ENCODE measurements around the gene KIAA0040.
"Not testable (repeated sequence)": the region's sequence is repeated elsewhere in the genome, so short reads cannot be mapped to it uniquely, and the experiment has no call there.

The KIAA0040 gene

DNA sequence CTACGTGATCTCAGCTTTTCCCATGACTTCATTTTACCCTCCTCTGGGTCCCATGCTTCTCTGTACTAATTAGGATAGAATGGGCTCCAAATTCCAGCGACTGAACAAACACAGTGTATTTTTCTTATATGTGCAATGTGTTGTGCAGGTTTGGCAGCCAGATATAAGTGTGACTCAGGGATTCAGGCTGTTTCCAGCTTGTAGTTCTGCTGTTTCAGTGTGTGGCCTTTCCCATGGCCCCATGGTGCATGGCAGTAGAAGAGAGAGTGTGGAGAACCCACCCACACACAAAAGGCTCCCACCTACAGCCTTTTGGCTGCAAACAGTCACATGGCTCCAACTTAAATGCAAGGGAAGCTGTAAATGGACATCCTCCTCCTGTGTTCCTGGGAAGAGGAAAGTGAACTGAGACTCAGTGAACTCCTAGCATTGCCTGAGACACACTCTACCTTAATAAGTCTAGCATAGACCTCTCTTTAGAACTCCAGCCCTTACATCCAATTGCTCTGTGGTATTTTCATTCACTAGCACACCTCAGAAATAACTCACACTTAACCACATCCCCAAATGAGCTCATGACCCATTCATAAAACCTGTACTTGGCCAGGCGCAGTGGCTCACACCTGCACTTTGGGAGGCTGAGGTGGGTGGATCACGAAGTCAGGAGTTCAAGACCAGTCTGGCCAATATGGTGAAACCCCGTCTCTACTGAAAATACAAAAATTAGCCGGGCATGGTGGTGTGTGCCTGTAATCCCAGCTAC lies 58.7 kb downstream of the KIAA0040 start:
- DNase-seq = no peak

DNA sequence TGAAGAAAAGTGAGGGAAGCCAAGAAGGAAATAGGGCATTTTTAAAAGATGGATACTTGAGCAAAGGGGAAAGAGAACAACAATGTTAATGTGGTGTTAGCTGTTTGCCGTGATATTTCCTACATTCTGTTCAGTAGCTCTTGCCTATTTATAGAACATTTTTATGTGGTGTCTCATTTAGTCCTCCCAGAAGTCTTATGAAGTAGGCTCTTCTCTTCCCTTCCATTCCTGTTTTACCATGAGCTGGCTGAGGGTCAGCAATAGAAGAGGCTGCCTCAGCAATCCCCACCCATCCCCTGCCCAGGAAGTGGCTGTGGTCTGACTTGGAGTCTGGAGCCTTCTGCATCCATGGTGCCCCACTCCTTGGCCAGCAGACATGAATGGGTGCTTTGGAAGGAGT lies 60.1 kb downstream of the KIAA0040 start:
- DNase-seq = no peak

DNA sequence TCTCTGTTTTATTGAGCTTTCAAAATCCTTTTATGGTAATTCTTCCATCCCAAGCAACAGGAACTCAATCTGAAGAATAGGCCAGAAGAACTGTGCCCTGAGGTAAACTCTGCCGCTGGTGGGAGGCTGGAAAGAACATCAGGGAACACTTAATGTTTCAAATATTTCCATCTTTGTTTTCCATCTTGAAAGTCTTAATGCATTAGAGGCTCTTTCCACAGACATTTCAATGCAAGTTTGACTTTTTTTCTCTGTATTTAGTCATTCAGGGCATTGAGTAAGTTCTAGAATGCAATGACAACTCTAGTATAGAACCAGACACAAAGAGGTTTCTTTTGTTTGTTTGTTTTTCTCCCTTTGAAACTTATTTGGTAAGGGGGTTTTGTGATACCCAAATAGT lies 61.5 kb downstream of the KIAA0040 start:
- DNase-seq = no peak

DNA sequence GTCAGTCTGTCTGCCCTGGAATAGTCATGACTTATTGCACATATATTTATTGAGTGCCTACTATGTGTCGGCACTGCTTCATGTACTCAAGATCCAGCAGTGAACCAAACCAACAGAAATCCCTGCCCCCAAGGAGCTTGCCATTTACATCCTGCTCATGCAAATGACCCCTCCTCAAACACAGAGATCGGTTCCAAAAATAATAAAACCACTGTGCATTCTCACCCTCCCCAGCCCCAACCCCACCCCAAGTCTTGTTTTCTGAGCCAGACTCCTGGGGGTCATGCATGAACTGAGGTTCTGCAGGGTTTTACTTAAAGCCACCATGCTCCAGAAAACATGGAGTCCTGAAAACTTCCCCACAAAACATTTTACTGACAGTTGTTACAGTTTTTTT lies 61.9 kb downstream of the KIAA0040 start:
- no peak for DNase-seq

DNA sequence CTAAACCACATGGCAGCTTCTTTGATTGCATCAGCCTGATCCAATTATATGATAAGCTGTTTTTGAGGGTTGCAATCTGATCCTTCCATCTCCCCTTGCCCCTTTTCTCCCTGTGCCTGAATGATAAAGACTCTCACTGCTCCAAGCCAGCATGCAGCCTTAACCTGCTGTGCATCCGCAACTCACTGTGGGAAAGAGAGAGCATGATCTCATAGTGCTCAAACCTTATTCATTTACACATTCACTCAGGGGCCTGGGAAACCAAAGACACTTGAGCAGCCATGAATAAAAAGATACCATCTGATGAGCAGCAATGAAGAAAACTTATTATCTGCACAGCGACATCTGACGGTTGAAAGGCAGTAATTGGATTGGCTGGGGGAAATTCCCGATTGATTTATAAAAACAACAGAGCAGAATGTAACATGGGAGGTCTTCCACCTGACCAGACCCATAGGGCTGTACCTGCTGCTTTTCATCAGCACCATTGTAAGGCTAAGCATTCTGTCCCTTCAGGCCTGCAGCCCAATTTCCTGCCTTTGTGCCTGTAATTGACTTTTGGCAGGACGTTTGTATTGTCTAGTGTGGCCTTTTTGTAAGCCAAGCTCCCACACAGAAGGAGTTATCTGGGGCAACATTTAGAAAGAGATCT lies 62.5 kb downstream of the KIAA0040 start:
- DNase-seq = no peak

DNA sequence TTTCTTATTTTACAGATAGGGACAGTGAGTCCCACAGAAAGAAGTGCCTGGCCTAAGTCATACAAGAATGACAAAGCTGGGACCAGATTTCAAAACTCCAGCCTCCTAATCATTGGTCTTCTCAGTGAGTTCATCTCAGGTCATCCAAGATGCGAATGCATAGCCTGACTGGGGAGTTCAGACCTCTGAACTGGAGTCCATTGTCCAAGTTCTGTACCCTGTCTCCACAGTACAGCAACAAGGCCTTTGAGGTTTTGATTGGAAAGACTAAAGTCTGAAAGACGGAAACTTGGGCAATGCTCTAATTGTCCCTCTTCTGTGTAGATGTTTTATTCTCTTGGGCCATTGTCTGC lies 63.0 kb downstream of the KIAA0040 start:
- no peak for DNase-seq

DNA sequence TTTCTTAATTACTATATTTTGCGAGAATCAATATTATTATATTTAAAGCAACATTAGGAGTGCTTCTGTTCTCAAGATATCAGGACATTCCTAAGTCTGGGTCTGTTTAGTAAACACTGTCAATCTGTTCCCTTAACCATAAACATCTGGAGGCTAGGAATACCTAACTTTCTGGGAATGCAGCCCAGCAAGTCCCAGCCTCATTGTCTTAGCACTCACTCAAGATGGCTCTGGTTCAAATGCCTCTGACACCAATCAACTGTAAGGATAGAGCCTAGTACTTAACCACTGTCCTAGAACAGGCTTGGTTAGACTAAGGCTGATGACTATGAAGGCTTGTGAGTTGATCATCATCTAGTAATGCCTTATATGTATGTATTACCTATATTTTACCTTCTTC lies 63.4 kb downstream of the KIAA0040 start:
- no peak for DNase-seq

DNA sequence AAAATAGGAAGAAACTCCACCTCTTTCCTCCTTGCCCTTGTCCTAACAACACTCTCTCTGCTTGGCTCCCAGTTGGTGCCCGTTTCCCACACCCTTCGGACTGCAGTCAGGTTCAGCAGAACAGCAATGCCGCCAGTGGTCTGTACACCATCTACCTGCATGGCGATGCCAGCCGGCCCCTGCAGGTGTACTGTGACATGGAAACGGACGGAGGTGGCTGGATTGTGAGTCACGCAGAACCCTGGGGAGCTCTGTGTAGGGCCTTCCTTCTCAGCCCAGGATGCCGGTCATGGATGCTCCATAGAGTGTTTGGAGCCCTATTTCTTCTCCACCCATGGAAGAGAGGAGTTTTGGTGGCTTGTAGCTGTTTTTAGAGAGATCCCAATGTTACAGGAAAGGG lies 64.1 kb downstream of the KIAA0040 start:
- DNase-seq = no peak

DNA sequence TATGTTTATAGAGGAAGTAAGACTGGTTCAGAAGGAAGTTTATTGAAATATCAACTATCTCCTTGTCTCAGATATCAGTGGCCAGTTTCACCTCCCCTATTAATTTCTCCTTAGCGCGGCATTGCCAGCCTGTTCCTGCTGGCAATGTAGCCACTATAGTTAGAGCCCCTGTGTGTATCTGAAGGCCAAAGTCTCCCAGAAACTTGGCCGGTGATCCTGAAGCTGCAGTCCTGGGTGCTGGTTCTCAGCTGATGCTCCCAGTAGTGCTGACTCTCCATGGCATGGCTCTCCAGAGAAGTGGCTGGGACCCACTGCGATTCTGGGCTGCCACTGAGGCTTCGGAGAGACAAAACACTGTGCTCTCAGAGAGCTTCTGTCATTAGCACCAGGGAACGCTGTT lies 65.0 kb downstream of the KIAA0040 start:
- no peak for DNase-seq

DNA sequence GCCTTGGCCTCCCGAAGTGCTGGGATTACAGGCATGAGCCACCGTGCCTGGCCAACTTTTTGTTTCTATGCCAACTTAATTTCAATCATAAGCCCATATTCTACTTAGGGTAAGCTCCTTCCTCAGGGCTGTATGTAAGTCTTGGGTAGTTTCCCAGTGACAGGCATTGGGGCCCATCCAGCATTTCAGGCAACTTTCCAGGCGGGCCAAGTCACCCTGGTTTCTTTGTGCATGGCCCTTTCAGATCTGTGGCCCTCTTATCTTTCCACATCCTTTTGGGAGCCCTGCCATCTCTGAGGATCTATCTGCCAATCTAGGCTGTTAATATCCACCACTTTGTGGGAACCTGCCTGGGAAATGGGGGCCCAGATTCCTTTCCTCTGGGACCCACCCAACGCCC lies 66.2 kb downstream of the KIAA0040 start:
- DNase-seq = no peak

DNA sequence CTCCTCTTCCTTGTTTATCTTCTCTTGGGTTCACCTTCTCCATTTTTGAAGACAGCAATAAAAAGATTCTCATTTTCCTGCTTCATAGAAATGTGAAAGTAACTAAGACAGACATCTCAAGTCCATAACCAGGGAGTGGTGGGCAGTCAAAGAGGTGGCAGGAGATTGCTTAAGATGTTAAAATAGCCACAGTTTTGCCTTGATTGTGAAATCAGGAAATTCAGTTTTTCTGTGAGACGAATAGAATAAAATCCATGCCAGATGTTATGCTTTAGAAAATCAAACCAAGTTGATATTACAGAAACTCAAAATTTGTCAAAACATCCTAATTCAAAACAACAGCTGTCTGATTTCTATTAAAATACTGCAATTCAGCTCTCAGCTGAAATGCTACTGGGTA lies 67.7 kb downstream of the KIAA0040 start:
- DNase-seq = no peak

DNA sequence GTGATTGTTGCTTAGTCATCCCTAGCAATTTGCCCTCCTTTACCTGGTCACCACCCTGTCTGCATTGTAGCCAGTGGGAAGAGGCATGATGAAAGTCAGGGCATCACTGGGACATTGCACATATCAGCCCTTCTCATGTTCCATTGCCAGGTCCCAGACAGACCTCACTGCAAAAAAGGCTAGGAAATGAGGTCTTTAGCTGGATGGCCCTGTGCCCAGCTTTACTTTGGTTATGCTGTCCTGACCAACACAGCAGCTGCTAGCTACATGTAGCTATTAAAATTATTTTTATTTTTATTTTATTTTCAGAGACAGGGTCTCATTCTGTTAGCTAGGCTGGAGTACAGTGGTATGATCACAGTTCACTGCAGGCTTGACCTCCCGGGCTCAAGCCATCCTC lies 72.1 kb downstream of the KIAA0040 start:
- DNase-seq = no peak

DNA sequence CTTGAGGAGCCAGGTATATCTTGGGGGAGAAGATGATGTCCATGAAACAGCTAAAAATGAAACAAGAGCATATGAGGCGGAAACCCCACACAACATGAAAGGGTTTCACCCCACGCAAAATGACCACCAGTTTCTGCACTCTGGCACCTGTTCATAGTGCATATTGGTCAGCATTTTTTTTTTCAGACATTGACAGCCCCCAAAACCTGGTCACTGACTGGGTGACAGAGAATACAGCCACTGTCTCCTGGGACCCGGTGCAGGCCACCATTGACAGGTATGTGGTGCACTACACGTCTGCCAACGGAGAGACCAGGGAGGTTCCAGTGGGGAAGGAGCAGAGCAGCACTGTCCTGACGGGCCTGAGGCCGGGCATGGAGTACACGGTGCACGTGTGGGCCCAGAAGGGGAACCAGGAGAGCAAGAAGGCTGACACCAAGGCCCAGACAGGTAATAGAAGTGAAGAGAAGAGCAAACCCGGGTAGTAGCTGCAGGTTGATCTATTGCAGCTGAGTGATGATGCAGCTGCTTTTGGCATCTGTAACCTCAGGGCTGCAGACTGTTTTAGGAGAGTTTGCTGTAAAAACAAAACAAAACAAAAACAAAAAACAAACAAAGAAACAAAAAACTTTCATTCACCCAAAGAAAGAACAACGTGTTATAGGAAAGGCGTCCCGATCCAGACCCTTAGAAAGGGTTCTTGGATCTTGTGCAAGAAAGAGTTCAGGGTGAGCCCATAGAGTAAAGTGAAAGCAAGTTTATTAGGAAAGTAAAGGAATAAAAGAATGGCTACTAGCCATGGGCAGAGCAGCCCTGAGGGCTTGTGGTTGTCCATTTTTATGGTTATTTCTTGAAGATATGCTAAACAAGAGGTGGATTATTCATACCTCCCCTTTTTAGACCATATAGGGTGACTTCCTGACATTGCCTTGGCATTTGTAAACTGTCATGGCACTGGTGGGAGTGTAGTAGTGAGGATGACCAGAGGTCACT lies 73.9 kb downstream of the KIAA0040 start:
- no peak for DNase-seq

DNA sequence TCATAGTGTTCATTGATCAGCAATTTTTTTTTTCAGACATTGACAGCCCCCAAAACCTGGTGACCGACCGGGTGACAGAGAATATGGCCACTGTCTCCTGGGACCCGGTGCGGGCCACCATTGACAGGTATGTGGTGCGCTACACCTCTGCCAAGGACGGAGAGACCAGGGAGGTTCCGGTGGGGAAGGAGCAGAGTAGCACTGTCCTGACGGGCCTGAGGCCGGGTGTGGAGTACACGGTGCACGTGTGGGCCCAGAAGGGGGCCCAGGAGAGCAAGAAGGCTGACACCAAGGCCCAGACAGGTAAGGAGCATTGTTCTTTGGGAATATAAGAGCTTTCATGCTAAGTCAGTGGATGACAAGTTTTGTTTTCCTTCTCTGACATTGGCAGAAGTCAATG lies 75.7 kb downstream of the KIAA0040 start:
- no peak for DNase-seq

DNA sequence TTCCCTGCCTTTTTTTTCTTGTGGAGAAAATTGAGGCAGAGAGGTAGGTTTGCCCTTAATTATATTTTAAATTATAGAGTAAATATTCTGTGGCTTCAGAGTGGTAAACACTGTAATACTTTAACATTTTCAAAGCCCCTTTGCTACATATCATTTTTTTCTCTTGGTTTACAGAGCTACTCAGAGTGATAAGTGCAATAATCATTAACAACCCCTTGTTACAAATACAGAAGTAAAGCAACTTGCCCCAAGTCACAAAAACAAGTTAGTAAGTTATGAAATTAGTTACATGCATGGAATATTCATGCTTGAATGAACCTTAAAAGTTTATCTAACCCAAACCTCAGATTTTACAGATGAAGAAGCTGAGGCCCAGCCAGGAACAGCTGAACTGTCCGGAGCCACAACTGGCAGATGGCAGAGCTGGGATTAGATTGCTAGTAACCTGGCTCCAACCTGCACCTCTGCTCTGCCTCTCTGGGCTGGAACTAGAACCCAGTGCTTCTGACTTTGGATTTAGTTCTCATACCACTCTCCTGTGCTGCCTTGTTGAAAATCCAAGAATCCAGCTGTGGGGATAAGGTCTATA lies 76.3 kb downstream of the KIAA0040 start:
- no peak for DNase-seq

DNA sequence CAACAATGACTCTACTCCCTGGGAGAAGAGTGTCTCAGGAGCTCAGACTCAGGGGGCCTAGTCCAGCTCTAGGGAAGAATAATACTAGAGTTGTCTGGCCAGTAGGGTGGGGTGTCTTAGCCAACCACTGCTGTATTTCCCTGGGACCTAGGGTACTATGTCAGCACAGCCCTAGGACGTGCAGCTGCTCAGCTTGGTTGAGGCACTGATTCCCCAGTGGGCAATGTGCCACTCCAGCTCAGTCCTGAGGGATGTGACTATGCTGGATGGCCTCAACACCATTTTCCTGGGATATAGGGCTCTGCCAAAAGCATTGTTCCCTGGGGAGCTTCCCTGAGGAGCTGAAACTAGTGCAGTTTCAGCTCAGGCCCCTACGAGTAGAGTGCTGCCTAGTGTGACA lies 77.6 kb downstream of the KIAA0040 start:
- no peak for DNase-seq

DNA sequence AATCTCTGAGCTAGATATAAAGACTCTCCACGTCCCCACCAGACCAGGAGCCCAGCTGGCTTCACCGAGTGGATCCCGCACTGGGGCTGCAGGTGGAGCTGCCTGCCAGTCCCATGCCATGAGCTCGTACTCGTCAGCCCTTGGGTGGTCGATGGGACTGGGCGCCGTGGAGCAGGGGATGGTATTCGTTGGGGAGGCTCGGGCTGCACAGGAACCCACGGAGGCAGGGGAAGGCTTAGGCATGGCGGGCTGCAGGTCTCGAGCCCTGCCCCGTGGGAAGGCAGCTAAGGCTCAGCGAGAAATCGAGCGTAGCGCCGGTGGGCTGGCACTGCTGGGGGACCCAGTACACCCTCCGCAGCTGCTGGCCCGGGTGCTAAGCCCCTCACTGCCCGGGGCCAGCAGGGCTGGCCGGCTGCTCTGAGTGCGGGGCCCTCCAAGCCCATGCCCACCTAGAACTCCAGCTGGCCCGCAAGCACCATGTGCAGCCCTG lies 84.2 kb downstream of the KIAA0040 start:
- not testable (repeated sequence) for DNase-seq

Data from NCI-H1694 treated with DMSO at 0.1 percent for 48 hours (cell line).